ENCODE data around the gene INCENP.

DNA sequence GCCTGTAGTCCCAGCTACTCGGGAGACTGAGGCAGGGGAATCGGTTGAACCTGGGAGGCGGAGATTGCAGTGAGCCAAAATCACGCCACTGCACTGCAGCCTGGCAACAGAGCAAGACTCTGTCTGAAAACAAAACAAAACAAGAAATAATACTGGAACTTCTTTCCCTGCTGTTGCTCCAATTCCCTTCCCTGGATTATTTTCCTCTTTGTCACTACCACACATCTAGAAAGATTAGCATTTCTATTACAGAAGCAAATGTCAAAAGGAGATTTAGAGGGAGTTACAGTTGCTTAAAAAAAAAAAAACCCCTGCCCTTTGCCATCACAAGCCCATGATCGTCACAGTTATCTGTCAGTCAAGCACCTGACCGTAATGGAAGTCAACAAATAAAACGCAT, 48.5 kb downstream of the INCENP start:
- no peak for TF ChIP-seq POLR2A (IDR thresholded peaks at IDR 0.05)
- TF ChIP-seq, protein P1, sequence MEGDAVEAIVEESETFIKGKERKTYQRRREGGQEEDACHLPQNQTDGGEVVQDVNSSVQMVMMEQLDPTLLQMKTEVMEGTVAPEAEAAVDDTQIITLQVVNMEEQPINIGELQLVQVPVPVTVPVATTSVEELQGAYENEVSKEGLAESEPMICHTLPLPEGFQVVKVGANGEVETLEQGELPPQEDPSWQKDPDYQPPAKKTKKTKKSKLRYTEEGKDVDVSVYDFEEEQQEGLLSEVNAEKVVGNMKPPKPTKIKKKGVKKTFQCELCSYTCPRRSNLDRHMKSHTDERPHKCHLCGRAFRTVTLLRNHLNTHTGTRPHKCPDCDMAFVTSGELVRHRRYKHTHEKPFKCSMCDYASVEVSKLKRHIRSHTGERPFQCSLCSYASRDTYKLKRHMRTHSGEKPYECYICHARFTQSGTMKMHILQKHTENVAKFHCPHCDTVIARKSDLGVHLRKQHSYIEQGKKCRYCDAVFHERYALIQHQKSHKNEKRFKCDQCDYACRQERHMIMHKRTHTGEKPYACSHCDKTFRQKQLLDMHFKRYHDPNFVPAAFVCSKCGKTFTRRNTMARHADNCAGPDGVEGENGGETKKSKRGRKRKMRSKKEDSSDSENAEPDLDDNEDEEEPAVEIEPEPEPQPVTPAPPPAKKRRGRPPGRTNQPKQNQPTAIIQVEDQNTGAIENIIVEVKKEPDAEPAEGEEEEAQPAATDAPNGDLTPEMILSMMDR (IDR thresholded peaks at IDR 0.05) = no peak
